GM18526 (cell line): ENCODE results near the gene GMPR.

Experiments
- POLR2A ChIP-seq: IDR thresholded peaks from 3 replicates; pipeline ENCODE4 v1.6.1; 2011; ENCODE audit not compliant: insufficient read length; ENCODE audit errors: extremely low read depth

Gene GMPR

DNA sequence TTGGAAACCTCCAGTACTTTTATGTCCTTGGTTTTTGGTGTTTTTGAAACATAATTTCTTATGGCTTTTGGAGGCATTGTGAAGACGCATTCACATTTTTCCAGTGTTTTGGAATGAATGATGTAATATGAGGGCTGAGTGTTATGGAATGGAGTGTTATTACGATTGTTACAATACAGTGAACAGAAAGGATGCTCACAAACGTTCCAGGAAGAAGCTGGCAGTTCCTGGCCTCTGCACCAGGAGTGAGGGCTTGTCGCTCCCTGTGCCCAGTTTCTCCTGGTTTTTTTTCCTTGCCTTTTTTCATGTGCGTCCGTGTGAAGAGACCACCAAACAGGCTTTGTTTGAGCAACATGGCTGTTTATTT is 20.3 kb downstream of the GMPR start:
- TF ChIP-seq POLR2A: no peak

DNA sequence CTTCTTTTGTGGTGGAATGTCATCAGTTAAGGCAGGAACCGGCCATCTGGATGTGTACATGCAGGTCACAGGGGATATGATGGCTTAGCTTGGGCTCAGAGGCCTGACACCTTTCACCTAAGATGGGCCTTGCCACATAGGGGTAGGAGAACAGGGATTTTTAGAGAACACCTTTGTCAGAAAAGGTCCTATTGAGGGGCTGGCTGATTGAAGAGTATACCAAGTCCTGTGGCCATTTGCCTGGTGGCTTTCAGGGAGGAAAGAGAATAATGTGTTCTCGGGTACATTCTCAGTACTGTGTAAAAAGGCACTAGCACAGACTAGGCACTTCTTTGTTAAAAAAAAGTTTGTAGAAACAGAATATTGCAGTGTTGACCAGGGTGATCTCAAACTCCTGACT is 26.4 kb downstream of the GMPR start:
- no peak for TF ChIP-seq POLR2A

DNA sequence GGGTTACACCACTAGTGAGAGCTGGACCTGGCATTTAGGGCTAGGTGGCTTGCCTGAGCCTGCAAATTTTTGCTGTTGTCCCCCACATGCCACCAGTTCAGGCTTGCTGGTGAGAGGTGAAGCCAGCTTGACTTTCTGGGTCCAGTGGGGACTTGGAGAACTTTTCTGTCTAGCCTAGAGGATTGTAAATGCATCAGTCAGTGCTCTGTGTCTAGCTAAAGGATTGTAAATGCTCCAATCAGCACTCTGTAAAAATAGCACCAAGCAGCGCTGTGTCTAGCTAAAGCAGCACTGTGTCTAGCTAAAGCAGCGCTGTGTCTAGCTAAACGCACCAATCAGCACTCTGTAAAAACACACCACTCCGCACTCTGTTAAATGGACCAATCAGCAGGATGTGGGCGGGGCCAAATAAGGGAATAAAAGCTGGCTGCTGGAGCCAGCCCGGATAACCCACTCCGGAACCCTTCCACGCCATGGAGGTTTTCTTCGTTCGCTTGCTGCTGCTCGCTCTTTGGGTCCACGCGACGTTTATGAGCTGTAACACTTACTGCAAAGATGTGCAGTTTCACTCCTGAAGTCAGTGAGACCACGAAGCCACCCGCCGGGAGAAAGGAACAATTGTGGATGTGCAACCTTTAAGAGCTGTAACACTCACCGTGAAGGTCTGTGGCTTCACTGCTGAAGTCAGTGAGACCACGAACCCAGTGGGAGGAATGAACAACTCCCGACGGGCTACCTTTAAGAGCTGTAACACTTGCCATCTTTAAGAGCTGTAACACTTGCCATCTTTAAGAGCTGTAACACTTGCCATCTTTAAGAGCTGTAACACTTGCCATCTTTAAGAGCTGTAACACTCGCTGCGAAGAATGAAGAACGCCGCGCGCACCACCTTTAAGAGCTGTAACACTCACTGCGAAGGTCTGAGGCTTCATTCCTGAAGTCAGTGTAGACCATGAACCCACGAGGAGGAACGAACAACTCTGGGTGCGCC is 27.3 kb downstream of the GMPR start:
- no peak for TF ChIP-seq POLR2A

DNA sequence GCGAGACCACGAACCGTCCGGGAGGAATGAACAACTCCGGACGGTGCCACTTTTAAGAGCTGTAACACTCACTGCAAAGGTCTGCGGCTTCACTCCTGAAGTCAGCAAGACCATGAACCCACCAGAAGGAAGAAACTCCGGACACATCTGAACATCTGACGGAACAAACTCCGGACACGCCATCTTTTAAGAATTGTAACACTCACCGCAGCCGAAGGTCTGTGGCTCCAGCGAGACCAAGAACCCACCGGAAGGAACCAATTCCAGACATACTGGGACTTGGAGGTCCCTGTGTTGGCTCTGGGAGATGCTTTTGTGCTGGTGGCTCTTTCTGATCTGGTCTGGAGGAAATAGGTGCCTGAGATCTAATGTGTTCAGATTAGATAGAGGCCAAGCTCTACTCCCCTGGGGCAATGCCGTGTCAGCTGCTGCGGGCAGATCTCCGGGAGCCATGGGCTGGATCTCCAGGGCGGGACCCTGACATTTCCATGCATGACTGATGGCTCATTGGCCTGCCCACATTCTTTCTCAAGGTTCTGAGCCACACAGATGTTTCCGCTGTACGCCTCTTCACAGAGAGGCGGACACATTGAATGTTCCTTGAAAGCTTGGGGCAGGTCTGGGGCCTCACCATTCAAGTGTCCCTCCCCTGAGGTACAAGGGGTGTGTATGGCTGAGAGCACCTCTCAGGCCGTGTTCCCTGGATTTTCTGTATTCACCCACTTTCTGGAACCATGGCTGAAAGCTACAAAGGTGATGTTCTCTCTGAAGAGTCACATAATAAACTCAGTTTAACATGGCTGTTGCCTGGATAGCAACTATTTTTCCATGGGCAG is 29.3 kb downstream of the GMPR start:
- no peak for TF ChIP-seq POLR2A

DNA sequence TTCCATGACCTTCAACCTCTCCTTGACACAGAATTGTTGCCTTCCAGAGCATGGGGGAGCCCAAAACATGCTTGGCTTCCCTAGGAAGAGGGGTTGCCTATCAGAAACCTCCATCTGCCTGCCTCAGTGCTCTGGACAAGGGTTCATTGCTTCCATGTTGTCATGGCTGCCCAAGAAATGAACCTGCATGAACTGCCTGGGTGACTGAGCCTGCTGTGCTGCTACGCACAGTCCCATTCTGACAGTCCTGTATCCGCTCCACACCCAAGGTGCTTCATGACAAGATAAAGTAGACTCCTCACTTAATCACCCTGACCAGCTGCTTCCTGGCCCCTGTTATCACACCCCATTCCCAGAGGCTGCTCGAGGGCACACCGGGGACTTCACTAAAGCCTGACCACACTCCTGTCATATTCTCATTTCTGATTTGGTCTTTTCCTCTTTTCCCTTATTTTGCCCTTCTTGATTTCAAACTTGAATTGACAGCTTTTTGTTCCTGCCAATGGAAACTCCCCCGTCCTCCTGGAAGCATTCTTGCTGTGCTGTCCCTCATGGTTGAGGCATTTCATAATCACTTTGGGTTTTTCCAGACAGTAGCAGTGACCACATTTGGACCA is 31.9 kb downstream of the GMPR start:
- TF ChIP-seq POLR2A: no peak

DNA sequence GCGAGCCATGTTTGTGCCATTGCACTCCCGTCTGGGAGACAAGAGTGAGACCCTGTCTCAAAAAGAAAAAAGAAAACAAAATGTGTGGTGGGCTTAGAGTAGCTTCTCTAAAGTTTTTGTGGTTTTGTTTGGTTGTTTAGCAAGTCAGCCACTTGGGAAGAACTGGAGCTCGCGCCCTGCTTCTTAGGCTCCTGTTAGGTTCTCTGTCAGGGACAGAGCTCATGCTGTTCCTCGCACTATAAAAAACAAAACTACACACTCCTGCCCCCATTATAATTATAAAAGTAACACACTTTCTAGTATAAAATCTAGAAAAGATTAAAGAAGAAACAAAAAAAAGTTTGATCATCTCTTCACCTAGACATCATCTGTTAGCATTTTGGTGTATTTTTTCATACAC is 33.0 kb downstream of the GMPR start:
- TF ChIP-seq POLR2A: no peak

DNA sequence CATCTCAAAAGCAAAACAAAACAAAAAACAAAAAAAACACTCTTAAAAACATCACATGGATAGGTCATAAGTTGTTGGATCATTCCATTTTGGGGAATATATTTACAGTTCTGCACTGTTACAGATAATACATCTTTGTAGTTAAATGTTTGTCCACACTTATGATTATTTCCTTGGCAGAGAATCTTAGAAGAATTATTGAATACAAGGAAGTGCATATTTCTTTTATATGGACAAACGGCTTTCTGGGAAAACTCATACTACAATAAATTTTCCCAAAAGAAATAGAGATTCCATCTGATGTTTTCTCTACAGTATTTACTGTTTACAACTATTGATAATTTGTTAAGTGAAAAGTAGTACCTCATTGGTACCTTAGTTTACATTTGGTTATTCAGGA is 33.8 kb downstream of the GMPR start:
- no peak for TF ChIP-seq POLR2A

DNA sequence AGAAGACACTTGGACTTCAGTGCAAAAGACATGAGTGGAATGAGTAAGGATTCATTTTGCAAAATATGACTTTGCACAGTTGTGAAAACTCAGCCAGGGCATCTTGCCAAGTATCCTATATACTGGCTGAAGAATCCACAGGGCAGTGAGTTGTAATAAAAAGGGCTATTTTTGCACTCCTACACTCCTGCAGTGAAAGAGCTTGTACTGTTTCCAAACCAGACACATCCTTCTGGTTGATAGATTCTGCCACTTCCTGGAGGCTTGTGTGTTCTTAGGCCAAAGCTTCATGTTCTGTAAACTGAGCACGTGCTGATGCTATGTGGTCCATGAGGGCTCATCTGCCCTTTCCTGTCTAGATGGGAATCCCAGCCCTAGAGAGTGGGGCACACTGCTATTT is 34.9 kb downstream of the GMPR start:
- TF ChIP-seq POLR2A: no peak

DNA sequence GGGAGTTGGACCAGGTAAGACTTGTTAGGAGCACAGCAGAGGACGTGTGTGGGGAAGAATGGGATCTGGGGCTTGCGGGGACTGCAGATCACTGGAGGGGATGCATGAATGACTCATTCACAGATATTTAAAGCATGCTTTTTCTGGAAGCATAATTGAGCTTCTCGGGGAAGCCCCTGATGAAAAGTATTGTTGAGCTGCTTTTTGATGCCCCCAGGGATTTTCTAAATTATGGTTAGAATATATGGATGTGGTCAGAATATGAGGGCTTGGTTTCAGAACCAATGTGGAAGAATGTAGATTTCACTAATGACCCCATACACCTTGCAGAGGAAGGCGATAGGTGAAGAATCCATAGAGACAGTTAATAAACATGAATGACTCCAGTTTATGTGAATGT is 36.1 kb downstream of the GMPR start:
- no peak for TF ChIP-seq POLR2A

DNA sequence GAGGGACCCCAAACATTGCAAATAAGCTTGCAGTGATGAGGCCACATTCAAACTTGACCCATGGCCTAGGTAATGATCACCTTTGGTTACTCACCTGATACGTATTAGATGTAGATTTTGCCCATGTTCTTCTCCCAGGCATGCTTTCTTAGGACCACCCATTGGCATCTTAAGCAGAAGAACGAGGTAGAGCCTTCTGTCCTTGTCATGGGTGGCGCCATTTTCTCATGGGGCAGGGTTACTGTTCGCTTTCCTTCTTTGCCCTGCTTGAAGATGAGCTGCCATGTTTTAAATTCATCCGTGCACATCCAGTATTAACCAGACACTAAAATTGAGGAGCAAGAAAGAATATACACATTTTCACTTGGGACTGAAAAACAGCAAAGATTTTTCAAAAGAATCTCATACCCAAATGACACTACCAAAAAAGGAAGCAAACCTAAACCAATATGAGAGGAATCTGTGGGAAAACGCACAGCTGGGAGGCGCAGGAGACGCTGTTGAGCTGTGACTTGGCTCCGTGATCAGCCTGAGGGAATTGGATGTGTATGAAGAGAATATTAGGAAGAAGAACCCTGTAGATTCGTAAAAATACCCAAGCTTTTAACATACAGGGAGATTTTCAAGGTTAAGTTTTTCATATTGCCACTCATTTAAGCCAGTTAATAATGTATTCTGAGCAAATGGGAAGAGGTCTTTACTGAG is 36.6 kb downstream of the GMPR start:
- no peak for TF ChIP-seq POLR2A

DNA sequence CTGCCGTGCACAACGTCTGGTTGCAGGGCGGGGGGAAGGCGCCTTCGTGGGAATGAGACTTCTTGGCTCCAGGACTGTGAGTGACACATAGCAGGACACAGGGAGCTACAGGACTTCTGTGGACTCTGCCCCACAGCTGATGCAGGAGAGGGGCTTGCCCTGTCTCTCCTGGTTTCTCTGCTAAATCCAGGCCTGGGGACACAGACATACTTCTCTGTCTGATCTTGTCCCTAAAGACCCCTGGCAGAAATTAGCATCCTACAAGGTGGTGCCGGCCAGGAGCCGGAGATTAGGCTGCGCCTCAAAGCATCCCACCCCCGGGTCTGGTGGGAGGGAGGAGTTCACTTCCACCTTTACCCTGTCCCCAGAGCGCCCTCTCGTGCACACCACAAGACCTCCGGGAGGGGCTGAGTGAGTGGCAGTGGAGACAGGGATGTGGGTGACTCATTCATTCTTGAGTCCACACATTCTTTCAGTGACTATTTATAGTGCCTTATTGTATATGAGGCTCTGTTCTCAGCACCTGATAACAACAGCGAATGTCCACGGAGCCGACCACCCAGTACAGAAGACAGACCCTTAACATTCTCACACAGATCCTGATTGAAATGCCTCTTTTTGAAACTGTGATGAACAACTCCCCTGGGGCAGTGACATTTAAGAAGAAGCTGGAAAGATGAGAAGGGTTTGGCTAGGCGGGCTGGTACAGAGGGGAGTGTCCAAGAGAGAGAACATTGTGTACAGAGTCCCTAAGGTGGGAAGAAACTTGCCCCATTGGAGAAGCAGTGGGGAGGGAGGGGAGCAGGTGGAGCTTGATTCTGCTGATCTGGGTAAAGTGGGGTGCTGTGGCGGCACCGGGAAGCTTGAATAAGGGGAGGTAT is 39.0 kb downstream of the GMPR start:
- no peak for TF ChIP-seq POLR2A

DNA sequence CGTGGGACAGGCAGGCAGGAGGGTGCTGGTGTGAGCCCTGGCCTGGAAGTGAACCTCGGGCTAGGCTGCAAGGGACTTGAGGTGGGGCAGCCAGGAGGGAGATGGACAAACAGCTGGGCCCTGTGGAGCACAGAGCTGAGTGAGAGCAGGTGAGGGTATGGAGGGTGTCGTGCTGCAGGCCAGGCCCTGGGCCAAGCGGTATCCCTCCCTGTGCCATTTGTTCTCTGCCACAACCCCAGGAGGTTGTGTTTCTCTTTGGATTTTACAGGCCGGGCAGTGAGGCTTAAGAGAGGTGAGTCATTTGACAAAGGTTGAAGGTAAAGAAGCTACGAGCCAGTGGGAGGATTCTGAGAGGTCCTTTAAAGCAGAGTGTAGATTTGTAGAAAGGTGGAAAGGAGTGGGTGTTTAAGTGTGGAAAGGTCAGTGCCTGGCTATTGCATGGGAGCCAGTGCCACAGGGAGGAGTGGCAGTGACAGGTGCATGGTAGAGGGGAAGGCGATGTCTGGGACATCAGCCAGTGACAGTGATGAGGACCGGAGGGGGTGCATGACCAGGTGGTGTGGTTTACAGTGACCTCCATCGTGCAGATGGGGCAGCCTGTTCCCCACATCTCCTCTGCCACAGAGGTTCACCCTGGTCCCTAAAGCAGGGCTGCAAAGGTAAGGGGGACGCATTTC is 39.8 kb downstream of the GMPR start:
- no peak for TF ChIP-seq POLR2A

DNA sequence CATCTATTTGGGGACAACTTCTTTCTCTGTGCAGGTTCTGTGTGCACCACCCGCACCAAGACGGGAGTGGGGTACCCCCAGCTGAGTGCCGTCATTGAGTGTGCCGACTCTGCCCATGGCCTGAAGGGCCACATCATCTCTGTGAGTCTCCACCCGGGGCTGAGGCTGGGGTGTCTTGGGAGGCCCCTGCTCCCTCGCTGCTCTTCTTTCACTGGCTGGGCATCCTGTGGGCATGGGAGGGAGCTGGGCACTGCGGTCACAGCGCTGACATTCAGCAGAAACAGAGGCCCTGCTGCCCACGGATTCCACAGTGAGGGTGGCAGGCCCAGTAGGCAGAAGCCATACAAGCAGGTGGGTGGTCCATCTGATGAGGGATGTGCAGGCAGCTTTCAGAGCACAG is 40.4 kb downstream of the GMPR start:
- no peak for TF ChIP-seq POLR2A

DNA sequence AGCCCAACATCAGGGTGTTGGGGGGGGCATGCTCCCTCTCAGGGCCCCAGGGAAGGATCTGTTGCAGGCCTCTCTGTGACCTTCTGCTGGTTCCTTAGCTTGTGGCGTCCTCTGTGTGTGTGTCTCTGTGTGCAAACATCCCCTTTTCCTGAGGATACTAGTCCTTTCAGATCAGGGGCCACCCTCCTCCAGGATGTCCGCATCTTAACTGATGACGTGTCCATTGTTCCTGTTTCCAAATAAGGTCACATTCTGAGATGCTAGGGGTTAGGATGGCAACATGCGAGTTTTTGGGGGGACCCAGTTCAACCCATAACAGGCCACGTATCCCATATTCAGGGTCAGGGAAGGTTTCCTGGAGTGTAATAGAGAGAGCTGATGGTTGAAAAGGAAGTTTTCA is 40.9 kb downstream of the GMPR start:
- no peak for TF ChIP-seq POLR2A
